GM12864 (cell line): ENCODE data around the gene NCBP2L.

Experiments used
- DNase-seq: peaks from one replicate; pipeline ENCODE4 v3.0.0-alpha.2; 2011; ENCODE audit warnings: low read depth
- H3K4me3 ChIP-seq: 2 replicates; pipeline ENCODE4 v1.5.1; 2011; ENCODE audit warnings: mild to moderate bottlenecking, low read depth, low read length, control low read depth
- CTCF ChIP-seq: IDR thresholded peaks from 2 replicates; pipeline ENCODE4 v1.5.1; 2011; ENCODE audit warnings: low read depth, mild to moderate bottlenecking, moderate library complexity, low read length, control low read depth, inconsistent platforms; ENCODE audit errors: missing control alignments

NCBP2L gene

GRCh38 chrX:107733686-107734085, 43.8 kb upstream of the NCBP2L start:
- no peak overlapping the region for H3K4me3 ChIP-seq
- no peak for DNase-seq
- no peak for TF ChIP-seq CTCF

- DNase-seq = no peak
- H3K4me3 ChIP-seq = no peak overlapping the region
- TF ChIP-seq CTCF = no peak
Observed at GRCh38 chrX:107734646-107735045, 42.9 kb upstream of the NCBP2L start.

GRCh38 chrX:107736781-107737531, 40.6 kb upstream of the NCBP2L start:
- no peak overlapping the region for H3K4me3 ChIP-seq
- no peak for DNase-seq
- no peak for TF ChIP-seq CTCF

GRCh38 chrX:107738272-107738671, 39.3 kb upstream of the NCBP2L start:
- H3K4me3 ChIP-seq = no peak overlapping the region
- DNase-seq = no peak
- no peak for TF ChIP-seq CTCF

GRCh38 chrX:107738768-107739167, 38.8 kb upstream of the NCBP2L start:
- H3K4me3 ChIP-seq = no peak overlapping the region
- TF ChIP-seq CTCF = no peak
- DNase-seq = no peak

GRCh38 chrX:107739541-107739940, 38.0 kb upstream of the NCBP2L start:
- no peak overlapping the region for H3K4me3 ChIP-seq
- DNase-seq = no peak
- TF ChIP-seq CTCF = no peak

GRCh38 chrX:107741404-107741790, 36.1 kb upstream of the NCBP2L start:
- H3K4me3 ChIP-seq = no peak overlapping the region; the same call in 1 of the 2 replicates
- DNase-seq = no peak
- no peak for TF ChIP-seq CTCF
